GM21529 (cell line): ENCODE results near the gene APOBEC4.
"Not testable (repeated sequence)": the region's sequence is repeated elsewhere in the genome, so short reads cannot be mapped to it uniquely, and the experiment has no call there.

ENCODE experiments used
- ATAC-seq: cut with Tn5 transposase; IDR thresholded peaks from one replicate; pipeline ENCODE4 v1.9.1; 2021; ENCODE audit not compliant: unreplicated experiment

Gene APOBEC4, protein sequence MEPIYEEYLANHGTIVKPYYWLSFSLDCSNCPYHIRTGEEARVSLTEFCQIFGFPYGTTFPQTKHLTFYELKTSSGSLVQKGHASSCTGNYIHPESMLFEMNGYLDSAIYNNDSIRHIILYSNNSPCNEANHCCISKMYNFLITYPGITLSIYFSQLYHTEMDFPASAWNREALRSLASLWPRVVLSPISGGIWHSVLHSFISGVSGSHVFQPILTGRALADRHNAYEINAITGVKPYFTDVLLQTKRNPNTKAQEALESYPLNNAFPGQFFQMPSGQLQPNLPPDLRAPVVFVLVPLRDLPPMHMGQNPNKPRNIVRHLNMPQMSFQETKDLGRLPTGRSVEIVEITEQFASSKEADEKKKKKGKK

DNA sequence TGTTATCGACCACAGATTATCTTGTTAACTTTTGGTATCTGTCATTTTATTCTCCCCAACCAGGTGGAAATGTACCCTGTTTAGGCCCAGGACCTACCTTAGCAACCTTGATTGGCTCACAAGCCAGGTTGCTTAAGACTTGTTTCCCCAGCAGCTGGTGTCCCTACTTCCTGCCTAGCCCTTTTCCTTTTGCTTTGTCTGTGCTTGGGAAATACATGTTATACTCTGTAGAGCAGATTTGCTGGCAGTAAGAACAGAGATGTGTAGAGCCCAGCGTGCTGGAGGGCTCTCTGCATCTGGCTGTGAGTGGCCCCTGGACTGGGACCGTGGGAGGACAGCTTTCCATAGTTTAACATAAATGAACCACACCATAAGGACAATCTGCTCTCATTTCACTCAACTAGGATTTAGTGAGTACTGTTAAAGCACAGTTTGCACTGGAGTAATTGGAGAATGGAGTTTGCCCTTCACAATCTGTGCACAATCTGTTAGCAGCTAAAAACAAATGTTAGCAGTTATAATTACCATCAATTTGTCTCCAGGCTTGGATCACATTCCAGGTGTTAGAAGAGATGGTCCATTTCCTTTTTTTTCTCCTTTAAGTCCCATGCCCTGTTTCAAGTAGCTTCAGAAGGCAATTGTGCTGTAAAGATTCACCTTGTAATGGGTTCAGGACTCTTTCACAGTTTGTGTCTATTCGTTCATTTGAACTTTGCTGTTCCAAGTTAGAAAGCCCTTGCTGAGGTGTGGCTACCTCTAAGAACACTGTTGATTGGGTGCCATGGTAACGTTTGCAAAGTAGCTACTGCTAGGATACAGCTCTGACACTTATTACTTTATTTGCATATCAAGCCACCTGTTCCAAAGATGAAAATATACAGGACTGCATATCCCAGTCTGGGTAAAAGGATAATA is at the start of gene APOBEC4:
TSS of gene APOBEC4 (minus strand) at position 770 of the 915 bp plus-strand sequence. CDS start 4,535 bp downstream, outside the sequence.
- no peak for ATAC-seq

DNA sequence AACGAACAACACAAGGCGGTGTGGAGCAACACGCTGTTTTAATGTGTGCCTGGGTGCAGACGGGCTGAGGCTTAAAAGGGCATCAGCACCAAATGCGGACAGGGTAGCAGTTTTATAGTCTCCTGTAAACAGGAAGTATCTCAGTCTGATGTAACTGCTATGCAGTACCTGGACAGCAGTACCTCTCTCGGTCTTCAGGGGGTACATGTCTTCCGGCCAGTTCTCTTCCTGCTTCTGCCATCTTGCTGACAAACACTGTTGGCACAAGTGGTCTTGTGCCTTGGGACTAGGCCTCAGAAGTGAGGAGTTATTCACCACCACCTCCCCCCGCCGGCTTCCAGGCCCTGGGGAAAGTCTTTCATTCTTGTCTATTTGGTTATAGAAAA is 49.7 kb upstream of the APOBEC4 start:
- ATAC-seq = no peak

- ATAC-seq = no peak
Measured at GRCh38 chr1:183702087-183702812, 49.1 kb upstream of the APOBEC4 start.

GRCh38 chr1:183699616-183700160 is 46.6 kb upstream of the APOBEC4 start:
- ATAC-seq = no peak

DNA sequence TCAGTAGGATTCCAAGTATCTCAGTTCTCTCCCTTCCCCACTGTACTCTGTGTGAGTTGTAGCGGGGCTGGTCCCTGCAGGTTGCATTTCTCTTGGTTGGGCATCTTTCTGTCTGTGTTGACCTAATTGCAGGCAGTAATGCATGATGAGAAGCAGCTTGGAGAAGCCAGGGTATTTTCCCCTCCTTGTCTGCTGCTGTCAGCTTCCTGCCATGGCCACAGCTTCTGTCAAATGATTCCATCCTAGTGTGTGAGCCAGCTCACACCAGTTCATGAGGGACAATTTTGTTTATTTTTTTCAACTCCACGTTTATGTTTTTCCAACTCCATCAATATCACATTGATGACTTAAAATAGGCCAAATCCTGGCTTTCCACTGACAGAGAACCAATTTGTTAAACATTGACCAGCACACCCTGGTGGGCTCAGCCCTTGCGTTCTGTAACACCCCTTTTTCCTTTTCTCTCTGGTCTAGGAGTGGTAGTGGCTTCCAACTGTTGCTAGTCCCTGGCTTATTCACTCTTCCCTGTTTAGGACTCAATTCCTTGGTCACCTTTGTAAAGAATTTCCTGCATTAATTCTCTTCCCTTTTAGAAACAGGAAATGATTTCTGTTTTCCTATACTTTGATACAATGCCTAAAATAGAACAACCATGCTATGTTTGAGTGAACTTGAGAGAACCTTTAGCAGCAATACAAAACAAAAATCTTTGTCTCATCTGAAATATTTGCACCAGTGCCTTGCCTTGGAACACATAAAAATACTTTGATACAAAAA is 44.9 kb upstream of the APOBEC4 start:
- no peak for ATAC-seq

DNA sequence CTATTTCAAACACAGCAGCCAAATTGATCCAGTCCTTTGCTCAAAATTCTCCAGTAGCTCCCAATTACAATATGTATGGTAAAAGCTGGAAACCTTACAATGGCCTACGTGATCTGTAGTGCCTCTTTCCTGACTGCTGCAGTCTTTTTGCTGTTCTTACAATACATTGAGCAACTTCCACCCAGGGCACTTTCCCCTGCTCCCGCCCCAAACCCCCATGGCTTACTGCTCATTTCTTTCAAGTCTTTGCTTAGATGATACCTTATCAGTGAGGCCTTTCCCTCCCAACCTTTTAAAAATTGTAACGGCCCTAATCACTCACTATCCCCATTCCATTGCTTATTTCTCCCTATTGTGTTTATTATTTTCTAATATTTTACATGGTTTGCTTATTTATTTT is 43.9 kb upstream of the APOBEC4 start:
- ATAC-seq = no peak

- no peak for ATAC-seq
Measured at GRCh38 chr1:183694755-183695154, 41.6 kb upstream of the APOBEC4 start.

- no peak for ATAC-seq
Measured at GRCh38 chr1:183694066-183694465, 41.0 kb upstream of the APOBEC4 start.

DNA sequence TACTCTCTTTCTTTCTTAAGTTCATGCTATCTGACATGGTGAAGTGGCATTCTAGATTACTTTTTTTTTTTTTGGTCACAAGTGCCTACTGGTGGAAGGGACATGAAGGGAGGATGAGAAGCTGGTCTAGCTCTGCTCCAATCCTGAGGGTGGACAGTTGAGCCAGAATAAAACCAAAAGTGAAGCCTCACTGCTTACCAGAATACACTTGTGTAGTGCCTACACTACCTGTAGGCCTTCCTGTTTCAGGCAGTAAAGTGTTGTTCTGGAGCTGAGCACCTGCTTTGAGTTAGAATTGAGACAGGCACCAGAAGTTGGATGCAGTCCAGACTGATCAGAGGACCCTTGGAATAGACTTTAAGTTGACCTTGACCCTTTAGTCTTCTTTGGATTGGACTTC is 40.4 kb upstream of the APOBEC4 start:
- peak; percentile 42 for ATAC-seq

DNA sequence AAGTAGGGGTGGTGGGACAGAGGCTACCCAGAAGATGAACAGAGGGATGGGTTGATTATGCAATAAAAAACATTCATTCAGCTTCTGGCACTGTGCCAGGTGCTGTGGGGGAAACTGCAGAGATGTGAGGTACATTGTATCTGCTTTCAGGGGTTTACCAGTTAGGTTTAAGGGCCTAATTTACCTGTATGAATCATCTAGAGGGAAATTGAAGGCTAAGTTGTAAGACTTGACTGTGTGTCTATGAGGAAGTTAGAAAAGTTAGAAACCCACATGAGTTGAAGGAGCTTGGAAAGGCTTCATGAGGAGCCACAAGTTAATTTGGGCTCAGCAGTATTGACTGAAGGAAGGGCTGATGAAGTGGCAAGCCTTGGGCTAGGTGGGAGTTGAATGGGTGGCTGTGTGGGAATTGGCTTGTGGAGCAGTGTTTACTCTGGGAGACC is 36.7 kb upstream of the APOBEC4 start:
- ATAC-seq = peak; percentile 80

DNA sequence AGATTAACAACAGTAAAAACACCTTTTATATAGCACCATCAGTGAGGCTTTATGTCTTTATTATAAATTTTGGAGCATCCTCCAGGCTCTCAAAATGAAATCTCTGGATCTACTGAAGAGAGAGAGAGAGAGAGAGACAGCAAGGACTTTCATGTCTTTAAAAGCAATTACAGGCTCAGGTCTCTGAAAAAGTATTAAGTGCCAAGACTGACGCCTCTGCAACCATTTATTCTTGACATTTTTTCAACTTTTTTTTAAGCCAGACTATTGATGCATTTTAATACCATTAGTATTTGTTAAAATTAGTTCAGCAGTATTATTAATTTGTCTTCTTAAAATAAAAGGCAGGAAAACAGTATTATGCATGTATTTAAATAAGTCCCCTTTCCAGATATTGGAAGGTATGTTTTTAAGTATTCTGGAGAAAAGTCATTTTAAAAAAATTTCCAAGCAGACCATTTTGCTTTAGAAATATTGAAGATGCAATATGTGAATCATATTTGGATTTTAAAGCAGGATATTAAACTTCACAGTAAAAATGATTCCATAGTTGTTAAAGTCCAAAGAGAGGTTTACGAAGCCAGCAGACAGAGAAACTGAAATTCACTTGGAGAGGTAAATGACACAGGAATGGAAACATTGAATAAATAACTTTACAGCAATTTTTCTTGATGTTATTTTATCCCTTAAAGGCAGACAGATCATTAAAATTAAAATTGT is 35.4 kb upstream of the APOBEC4 start:
- no peak for ATAC-seq

- no peak for ATAC-seq
Measured at GRCh38 chr1:183687546-183688304, 34.6 kb upstream of the APOBEC4 start.

- ATAC-seq = no peak
Measured at GRCh38 chr1:183686229-183686628, 33.1 kb upstream of the APOBEC4 start.

- peak; percentile 73 for ATAC-seq
Measured at GRCh38 chr1:183685112-183685713, 32.1 kb upstream of the APOBEC4 start.

DNA sequence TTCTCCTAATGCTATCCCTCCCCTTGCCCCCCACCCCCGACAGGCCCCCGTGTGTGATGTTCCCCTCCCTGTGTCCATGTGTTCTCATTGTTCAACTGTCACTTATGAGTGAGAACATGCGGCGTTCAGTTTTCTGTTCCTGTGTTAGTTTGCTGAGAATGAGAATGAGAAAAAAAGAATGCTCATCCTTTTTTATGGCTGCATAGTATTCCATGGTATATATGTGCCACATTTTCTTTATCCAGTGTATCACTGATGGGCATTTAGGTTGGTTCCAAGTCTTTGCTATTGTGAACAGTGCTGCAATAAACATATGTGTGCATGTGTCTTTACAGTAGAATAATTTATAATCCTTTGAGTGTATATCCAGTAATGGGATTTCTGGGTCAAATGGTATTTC is 26.2 kb upstream of the APOBEC4 start:
- not testable (repeated sequence) for ATAC-seq

- no peak for ATAC-seq
Measured at GRCh38 chr1:183678819-183679218, 25.7 kb upstream of the APOBEC4 start.

DNA sequence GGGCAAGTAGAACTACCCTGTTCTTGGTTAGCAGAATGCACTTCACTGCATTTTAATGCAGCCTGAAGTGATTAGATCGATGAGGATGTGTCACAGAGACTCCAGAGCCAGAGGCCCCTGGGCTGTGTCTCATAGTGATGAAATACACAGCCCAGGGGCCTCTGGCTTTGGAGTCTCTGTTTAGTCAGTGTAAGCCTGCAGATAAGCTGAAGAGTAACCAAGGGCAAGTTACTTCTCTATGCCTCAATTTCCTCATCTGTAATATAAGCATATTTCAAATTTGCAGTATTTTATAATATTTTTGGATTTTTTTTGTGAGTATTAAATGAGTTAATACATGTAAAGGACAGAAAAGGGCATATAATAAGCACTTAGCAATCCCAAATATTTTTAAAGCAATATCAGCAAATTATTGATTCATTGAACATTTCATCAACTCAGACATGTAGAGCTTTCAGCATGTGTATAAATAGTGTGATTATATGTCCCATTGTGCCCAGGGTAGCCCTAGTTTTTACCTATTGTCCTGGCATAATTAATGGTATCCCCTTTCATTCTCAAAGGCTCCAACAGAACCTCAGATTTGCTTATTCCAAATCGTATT is 23.6 kb upstream of the APOBEC4 start:
- no peak for ATAC-seq
